HG02884 (cell line): ENCODE measurements around the gene MEIS2.

Experiments used
- ATAC-seq: cut with Tn5 transposase; IDR thresholded peaks from one replicate; pipeline ENCODE4 v1.9.1; 2021; ENCODE audit warnings: mild to moderate bottlenecking, moderate library complexity; ENCODE audit not compliant: unreplicated experiment

The MEIS2 gene

GRCh38 chr15:37098468-37099318 is 1.7 kb downstream of the MEIS2 start:
- no peak for ATAC-seq

GRCh38 chr15:37097144-37097919 is 3.0 kb downstream of the MEIS2 start:
- no peak for ATAC-seq

- ATAC-seq: no peak
Observed at GRCh38 chr15:37096558-37097143, 3.7 kb downstream of the MEIS2 start.

- no peak for ATAC-seq
Observed at GRCh38 chr15:37095770-37096557, 4.4 kb downstream of the MEIS2 start.

- ATAC-seq: no peak
Observed at GRCh38 chr15:37094915-37095711, 5.2 kb downstream of the MEIS2 start.

- ATAC-seq: no peak
Observed at GRCh38 chr15:37094333-37094914, 5.9 kb downstream of the MEIS2 start.

- no peak for ATAC-seq
Observed at GRCh38 chr15:37093480-37094332, 6.6 kb downstream of the MEIS2 start.

- no peak for ATAC-seq
Observed at GRCh38 chr15:37090543-37091175, 9.7 kb downstream of the MEIS2 start.

- no peak for ATAC-seq
Observed at GRCh38 chr15:37088436-37088835, 11.9 kb downstream of the MEIS2 start.

- no peak for ATAC-seq
Observed at GRCh38 chr15:37087131-37087588, 13.2 kb downstream of the MEIS2 start.

- no peak for ATAC-seq
Observed at GRCh38 chr15:37086521-37086920, 13.8 kb downstream of the MEIS2 start.

- ATAC-seq: no peak
Observed at GRCh38 chr15:37086120-37086519, 14.2 kb downstream of the MEIS2 start.

GRCh38 chr15:37084602-37085001 is 15.7 kb downstream of the MEIS2 start:
- no peak for ATAC-seq

- no peak for ATAC-seq
Observed at GRCh38 chr15:37083610-37084009, 16.7 kb downstream of the MEIS2 start.

- ATAC-seq: no peak
Observed at GRCh38 chr15:37081983-37082382, 18.4 kb downstream of the MEIS2 start.

- ATAC-seq: no peak
Observed at GRCh38 chr15:37080261-37080921, 20.0 kb downstream of the MEIS2 start.

GRCh38 chr15:37079726-37080125 is 20.6 kb downstream of the MEIS2 start:
- no peak for ATAC-seq

GRCh38 chr15:37078566-37078965 is 21.8 kb downstream of the MEIS2 start:
- ATAC-seq: no peak
